Subcutaneous adipose tissue (tissue), 4 donors: ENCODE measurements around the gene STXBP5. TPM values are rescaled to one million over a fixed set of nuclear protein-coding genes. Genes with fewer than 3 reads are reported as not detected.

Experiments used
- total RNA-seq, 4 donors: library from RNA; depleted of rRNA; stranded (reverse); fragments of >200 nt; gene quantifications; one replicate each; pipeline ENCODE4 v1.1.0, GENCODE V29; 2016
- TF ChIP-seq, protein P1 (sequence below): fragments of 450-650 bp; IDR thresholded peaks from one replicate; pipeline ENCODE4 v1.5.1; 2016; ENCODE audit warnings: low read depth, mild to moderate bottlenecking, control low read depth, antibody characterized with exemption, moderate library complexity

Gene STXBP5
- total RNA-seq, 4 donors from 2014 or later, result 21.3 to 31.3 (median 25.7) TPM

- TF ChIP-seq, protein P1, sequence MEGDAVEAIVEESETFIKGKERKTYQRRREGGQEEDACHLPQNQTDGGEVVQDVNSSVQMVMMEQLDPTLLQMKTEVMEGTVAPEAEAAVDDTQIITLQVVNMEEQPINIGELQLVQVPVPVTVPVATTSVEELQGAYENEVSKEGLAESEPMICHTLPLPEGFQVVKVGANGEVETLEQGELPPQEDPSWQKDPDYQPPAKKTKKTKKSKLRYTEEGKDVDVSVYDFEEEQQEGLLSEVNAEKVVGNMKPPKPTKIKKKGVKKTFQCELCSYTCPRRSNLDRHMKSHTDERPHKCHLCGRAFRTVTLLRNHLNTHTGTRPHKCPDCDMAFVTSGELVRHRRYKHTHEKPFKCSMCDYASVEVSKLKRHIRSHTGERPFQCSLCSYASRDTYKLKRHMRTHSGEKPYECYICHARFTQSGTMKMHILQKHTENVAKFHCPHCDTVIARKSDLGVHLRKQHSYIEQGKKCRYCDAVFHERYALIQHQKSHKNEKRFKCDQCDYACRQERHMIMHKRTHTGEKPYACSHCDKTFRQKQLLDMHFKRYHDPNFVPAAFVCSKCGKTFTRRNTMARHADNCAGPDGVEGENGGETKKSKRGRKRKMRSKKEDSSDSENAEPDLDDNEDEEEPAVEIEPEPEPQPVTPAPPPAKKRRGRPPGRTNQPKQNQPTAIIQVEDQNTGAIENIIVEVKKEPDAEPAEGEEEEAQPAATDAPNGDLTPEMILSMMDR, result no peak
Observed at GRCh38 chr6:147169529-147169928, 34.7 kb upstream of the STXBP5 start.

DNA sequence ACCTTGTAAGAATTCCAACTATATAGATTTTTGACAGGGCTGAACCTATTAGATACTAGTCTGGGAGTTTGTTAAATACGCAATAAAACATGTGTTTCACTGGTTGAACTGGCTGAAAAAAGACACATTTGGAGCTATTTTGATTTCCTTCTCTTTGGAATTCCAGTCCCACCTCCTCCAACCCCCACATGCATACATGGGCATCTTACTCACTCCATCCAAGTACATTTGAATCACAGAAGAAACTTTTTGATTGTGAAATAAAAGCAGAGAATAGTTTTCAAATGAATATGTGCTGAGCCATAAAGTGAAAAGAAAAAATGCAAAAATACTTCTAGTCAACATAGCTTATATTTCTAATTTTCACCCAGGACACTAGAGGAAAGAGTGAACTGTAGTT is 33.9 kb upstream of the STXBP5 start:
- TF ChIP-seq, protein P1, result no peak

DNA sequence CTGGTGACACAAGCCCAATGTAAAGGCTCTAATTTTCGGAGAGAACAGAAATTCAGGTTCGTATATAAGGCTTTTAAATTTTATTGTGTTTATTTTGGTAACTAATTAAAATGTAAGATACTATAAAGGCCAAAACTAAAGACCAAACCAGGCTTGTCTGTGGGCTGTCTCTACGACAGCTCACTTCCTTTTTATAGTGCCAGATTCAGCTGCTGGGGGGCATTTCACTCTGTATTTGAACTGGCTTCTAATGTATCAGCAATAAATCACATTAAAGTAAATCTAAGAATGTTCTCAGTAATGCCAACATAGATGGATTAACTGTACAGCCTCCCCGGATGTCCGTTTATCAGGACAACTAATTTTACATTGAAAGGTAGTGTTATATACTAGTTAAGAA is 31.1 kb upstream of the STXBP5 start:
- TF ChIP-seq, protein P1, result no peak

GRCh38 chr6:147173675-147174308 is 30.4 kb upstream of the STXBP5 start:
- TF ChIP-seq, protein P1, result no peak

DNA sequence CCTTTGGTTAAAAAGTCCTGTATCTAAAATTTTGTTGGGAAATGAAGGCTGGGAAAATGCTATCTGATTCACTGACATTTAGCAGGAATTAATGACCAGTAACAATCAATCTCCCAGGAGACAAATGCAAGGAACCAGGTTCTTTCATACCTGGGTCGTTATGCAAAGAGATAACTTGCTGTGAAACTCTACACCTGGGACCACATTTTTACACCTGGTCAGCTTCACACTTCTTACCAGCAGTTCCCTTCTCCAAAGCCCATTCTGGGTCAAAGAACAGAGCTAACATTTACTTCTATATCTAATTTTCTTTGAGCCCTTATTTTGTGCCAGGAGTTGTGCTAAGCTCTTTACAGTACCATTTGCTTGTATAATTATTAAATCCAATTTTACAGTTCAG is 27.4 kb upstream of the STXBP5 start:
- TF ChIP-seq, protein P1, result no peak

GRCh38 chr6:147177286-147177685 is 26.9 kb upstream of the STXBP5 start:
- TF ChIP-seq, protein P1, result no peak

DNA sequence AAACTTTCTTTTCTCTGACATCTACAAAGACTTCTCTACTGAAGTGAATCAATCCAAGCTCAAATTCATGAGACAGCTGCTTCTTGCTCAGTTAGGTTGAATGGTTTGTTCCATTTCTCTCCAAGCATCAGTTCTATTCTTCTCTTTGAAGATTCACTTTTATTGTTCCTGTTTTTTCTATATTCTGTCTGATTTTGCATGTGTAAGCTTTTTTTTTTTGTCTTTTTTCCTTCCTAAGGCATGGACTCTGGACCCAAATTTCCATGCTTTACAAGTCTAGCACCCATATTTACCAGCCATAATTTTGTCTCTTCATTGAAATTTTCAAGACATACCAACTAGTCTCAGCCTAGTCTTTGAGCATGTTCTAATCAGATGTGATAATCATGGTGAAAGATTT is 25.9 kb upstream of the STXBP5 start:
- TF ChIP-seq, protein P1, result no peak
